Ishikawa (cell line): ENCODE data around the gene ZNF541.

Source experiments
- CEBPB ChIP-seq: IDR thresholded peaks from 2 replicates; pipeline ENCODE4 v1.6.1; 2012
- CREB1 ChIP-seq: IDR thresholded peaks from 2 replicates; pipeline ENCODE4 v1.6.1; 2012; ENCODE audit warnings: low read depth
- EGR1 ChIP-seq: IDR thresholded peaks from 2 replicates; pipeline ENCODE4 v1.6.1; 2012
- EP300 ChIP-seq: IDR thresholded peaks from 2 replicates; pipeline ENCODE4 v1.6.1; 2012; ENCODE audit warnings: borderline replicate concordance
- FOXM1 ChIP-seq: IDR thresholded peaks from 2 replicates; pipeline ENCODE4 v1.6.1; 2012; ENCODE audit warnings: low read depth, borderline replicate concordance
- NFIC ChIP-seq: IDR thresholded peaks from 2 replicates; pipeline ENCODE4 v1.6.1; 2012
- RAD21 ChIP-seq: IDR thresholded peaks from 2 replicates; pipeline ENCODE4 v1.6.1; 2012; ENCODE audit warnings: low read depth
- TAF1 ChIP-seq: IDR thresholded peaks from 2 replicates; pipeline ENCODE4 v1.6.1; 2012; ENCODE audit warnings: low read depth, mild to moderate bottlenecking
- TEAD4 ChIP-seq: IDR thresholded peaks from 2 replicates; pipeline ENCODE4 v1.6.1; 2012
- ZBTB7A ChIP-seq: IDR thresholded peaks from 2 replicates; pipeline ENCODE4 v1.6.1; 2012; ENCODE audit warnings: low read depth
- TF ChIP-seq, protein P1 (sequence below): IDR thresholded peaks from 2 replicates; pipeline ENCODE4 v1.6.1; 2012; ENCODE audit warnings: low read depth, mild to moderate bottlenecking
- TF ChIP-seq, protein P2 (sequence below): IDR thresholded peaks from 2 replicates; pipeline ENCODE4 v1.6.1; 2012
- TF ChIP-seq, protein P3 (sequence below): IDR thresholded peaks from 2 replicates; pipeline ENCODE4 v1.6.1; 2012

DNA sequence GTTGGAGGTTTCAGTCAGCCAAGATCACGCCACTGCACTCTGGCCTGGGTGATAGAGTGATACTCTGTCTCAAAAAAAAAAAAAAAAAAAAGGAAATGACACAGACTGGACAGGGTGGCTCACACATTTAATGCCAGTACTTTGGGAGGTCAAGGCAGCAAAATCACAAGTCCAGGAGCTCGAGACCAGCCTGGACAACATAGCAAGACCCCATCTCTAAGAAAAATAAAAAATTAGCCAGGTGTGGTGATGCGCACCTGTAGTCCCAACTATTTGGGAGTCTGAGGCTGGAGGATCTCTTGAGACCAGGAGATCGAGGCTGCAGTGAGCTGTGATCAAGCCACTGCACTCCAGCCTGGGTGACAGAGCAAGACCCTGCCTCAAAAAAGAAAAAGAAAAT is 35.5 kb downstream of the ZNF541 start:
- TF ChIP-seq EP300, result no peak
- TF ChIP-seq CEBPB, result no peak
- no peak for TF ChIP-seq RAD21
- TF ChIP-seq EGR1, result no peak
- no peak for TF ChIP-seq FOXM1
- no peak for TF ChIP-seq NFIC
- TF ChIP-seq, protein P1, sequence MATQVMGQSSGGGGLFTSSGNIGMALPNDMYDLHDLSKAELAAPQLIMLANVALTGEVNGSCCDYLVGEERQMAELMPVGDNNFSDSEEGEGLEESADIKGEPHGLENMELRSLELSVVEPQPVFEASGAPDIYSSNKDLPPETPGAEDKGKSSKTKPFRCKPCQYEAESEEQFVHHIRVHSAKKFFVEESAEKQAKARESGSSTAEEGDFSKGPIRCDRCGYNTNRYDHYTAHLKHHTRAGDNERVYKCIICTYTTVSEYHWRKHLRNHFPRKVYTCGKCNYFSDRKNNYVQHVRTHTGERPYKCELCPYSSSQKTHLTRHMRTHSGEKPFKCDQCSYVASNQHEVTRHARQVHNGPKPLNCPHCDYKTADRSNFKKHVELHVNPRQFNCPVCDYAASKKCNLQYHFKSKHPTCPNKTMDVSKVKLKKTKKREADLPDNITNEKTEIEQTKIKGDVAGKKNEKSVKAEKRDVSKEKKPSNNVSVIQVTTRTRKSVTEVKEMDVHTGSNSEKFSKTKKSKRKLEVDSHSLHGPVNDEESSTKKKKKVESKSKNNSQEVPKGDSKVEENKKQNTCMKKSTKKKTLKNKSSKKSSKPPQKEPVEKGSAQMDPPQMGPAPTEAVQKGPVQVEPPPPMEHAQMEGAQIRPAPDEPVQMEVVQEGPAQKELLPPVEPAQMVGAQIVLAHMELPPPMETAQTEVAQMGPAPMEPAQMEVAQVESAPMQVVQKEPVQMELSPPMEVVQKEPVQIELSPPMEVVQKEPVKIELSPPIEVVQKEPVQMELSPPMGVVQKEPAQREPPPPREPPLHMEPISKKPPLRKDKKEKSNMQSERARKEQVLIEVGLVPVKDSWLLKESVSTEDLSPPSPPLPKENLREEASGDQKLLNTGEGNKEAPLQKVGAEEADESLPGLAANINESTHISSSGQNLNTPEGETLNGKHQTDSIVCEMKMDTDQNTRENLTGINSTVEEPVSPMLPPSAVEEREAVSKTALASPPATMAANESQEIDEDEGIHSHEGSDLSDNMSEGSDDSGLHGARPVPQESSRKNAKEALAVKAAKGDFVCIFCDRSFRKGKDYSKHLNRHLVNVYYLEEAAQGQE, result no peak
- TF ChIP-seq, protein P2, sequence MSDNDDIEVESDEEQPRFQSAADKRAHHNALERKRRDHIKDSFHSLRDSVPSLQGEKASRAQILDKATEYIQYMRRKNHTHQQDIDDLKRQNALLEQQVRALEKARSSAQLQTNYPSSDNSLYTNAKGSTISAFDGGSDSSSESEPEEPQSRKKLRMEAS, result no peak
- no peak for TF ChIP-seq TEAD4
- TF ChIP-seq, protein P3, sequence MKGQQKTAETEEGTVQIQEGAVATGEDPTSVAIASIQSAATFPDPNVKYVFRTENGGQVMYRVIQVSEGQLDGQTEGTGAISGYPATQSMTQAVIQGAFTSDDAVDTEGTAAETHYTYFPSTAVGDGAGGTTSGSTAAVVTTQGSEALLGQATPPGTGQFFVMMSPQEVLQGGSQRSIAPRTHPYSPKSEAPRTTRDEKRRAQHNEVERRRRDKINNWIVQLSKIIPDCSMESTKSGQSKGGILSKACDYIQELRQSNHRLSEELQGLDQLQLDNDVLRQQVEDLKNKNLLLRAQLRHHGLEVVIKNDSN, result no peak
- TF ChIP-seq TAF1, result no peak
- TF ChIP-seq CREB1, result no peak
- no peak for TF ChIP-seq ZBTB7A
